M059J (cell line): Measurements from ENCODE around the gene PDE4A. TPM values are rescaled to one million over a fixed set of nuclear protein-coding genes. Genes with fewer than 3 reads are reported as not detected.
A peak's percentile ranks its signal among the peaks of the same experiment; 100 is the strongest.

Source experiments
- DNase-seq: peaks from one replicate; pipeline ENCODE4 v3.0.0-alpha.2; 2012; ENCODE audit warnings: low read depth
- total RNA-seq: library from RNA; depleted of rRNA; stranded (reverse); fragments of >200 nt; shearing (Covaris generic); gene quantifications from 2 replicates; pipeline ENCODE4 v1.2.3, GENCODE V29; 2014; rRNA removed

PDE4A gene
- total RNA-seq, 1 experiment from 2014 or later: 2.3 TPM

GRCh38 chr19:10510301-10510802, 90.0 kb downstream of the PDE4A start:
- peak; percentile 22 for DNase-seq

- no peak for DNase-seq
Observed at GRCh38 chr19:10513223-10513622, 92.9 kb downstream of the PDE4A start.

GRCh38 chr19:10514211-10515145, 94.1 kb downstream of the PDE4A start:
- no peak for DNase-seq

GRCh38 chr19:10516064-10516385, 95.7 kb downstream of the PDE4A start:
- no peak for DNase-seq

- DNase-seq: peak; percentile 71
Observed at GRCh38 chr19:10516671-10517286, 96.4 kb downstream of the PDE4A start.

GRCh38 chr19:10517361-10517759, 97.0 kb downstream of the PDE4A start, which contains the start of gene S1PR5:
S1PR5 (minus strand) TSS chr19:10517447; CDS start chr19:10515011, 2,436 bp downstream.
- peak; percentile 62 for DNase-seq

- peak; percentile 64 for DNase-seq
Observed at GRCh38 chr19:10517760-10518443, 97.6 kb downstream of the PDE4A start.

- DNase-seq: no peak
Observed at GRCh38 chr19:10518444-10519361, 98.4 kb downstream of the PDE4A start.

Other genes starting within 250 kb of the PDE4A start
- 199 and 263 TPM in 2 replicates for gene DNMT1, start 225.6 kb upstream of the PDE4A start, total RNA-seq
- gene S1PR2, start 189.2 kb upstream of the PDE4A start, total RNA-seq: 7.1 and 8.3 TPM in 2 replicates
- gene MRPL4, start 168.3 kb upstream of the PDE4A start, total RNA-seq: 53.8 and 96.4 TPM in 2 replicates
- gene ICAM1, start 149.4 kb upstream of the PDE4A start, total RNA-seq: 68.8 and 88.4 TPM in 2 replicates
- not detected in 2 replicates for gene ICAM4, start 133.6 kb upstream of the PDE4A start, total RNA-seq
- 4.4 and 6.1 TPM in 2 replicates for gene ICAM5, start 130.6 kb upstream of the PDE4A start, total RNA-seq
- gene ZGLP1, start 110.7 kb upstream of the PDE4A start, total RNA-seq: 0.94 TPM in 1 of 2 replicates, not detected in the other
- gene FDX2, start 104.5 kb upstream of the PDE4A start, total RNA-seq: 26.7 and 37.9 TPM in 2 replicates
- gene RAVER1, start 87.0 kb upstream of the PDE4A start, total RNA-seq: 14.3 and 33.5 TPM in 2 replicates
- not detected in 2 replicates for gene ICAM3, start 80.9 kb upstream of the PDE4A start, total RNA-seq
- 88.7 and 89.3 TPM in 2 replicates for gene TYK2, start 40.0 kb upstream of the PDE4A start, total RNA-seq
- gene CDC37, start 17.0 kb upstream of the PDE4A start, total RNA-seq: 109 and 233 TPM in 2 replicates
- gene KEAP1, start 82.8 kb downstream of the PDE4A start, total RNA-seq: 39.8 and 75.4 TPM in 2 replicates
- 10.3 and 11.9 TPM in 2 replicates for gene S1PR5, start 96.9 kb downstream of the PDE4A start, total RNA-seq
- gene ATG4D, start 123.4 kb downstream of the PDE4A start, total RNA-seq: 24.3 and 40.1 TPM in 2 replicates
- 10.2 and 10.5 TPM in 2 replicates for gene KRI1, start 145.5 kb downstream of the PDE4A start, total RNA-seq
- gene CDKN2D, start 148.4 kb downstream of the PDE4A start, total RNA-seq: 11.1 and 21.0 TPM in 2 replicates
- gene AP1M2, start 166.8 kb downstream of the PDE4A start, total RNA-seq: 2.2 and 9.0 TPM in 2 replicates
- 34.1 and 42.4 TPM in 2 replicates for gene SLC44A2, start 205.0 kb downstream of the PDE4A start, total RNA-seq
- 75.2 and 139 TPM in 2 replicates for gene ILF3, start 233.8 kb downstream of the PDE4A start, total RNA-seq